KBM-7 (cell line): ENCODE measurements around the gene SLC7A1.

Experiments used
- DNase-seq: peaks from one replicate; pipeline ENCODE4 v3.0.0-alpha.2; 2015
- in situ Hi-C: fragments of 300-500 bp; cut with MboI; formaldehyde crosslinking; loops from 2 replicates; pipeline ENCODE4 v1.14.3; 2020; ENCODE audit warnings: low sequenced_read_pairs, low pct_unique_long_range_greater_than_20kb, mixed read lengths

Gene SLC7A1

DNA sequence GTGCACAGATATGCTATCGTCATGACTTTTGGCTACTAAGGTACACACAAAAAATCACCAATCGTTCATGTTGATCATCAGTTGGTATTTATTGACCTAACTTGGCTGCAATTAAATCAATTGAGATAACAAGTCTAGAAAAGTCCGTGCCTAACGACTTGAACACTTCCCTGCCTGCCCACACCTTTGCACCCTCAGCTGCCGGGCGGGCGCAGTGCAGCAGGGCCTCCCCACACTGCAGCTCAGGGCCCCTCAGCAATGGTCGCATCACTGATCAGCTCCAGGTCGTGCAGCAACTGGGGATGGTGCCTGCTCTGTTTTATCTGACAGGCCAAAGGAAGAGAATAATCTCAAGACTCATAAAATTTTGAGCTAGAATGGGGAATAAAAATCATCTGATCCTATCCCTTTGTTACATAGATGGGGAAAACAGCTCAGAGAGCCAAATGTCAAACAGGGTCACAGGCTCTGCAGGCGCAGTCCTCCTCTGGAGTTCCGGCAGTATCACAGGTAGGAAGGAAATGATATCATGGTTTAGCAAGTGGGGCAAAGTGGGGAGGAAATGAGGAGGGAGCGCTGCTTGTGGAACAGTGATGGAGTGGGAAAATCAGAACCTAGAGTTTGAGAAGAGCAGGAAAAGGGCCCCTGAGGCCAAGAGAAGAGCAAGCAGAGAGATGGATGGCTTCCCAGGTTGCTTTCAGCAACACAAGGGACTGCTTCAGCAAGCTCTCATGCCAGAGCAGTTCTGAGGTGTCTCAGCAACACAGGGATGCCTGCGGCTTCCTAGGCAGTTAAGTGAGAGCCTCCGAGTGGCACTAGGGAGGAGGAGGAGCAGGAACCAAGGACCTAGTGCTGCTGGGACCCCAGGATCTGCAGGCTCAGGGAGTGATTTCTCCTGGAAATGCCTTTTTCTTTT is 57.5 kb downstream of the SLC7A1 start:
- no peak for DNase-seq
- in situ Hi-C loops = no loop called here

DNA sequence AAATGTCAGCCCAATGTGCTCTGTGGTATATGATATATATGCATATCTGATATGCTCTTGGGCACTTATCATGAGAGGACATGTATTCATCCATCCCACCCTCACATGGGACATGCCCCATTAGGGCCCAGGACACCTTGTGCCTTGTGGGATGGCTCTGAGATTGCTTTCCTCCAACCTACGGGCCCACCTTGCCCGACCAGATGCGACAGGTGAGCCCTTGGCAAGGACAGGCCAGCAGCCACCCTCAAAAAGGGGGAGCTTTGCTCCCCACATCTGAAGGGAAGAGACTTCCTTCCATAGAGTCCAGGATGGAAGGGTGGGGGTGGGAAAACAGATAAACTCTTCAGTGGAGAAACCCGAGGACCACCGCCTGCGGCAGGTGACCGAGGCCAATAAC is 58.6 kb downstream of the SLC7A1 start:
- DNase-seq = no peak
- in situ Hi-C loops = no loop called here

DNA sequence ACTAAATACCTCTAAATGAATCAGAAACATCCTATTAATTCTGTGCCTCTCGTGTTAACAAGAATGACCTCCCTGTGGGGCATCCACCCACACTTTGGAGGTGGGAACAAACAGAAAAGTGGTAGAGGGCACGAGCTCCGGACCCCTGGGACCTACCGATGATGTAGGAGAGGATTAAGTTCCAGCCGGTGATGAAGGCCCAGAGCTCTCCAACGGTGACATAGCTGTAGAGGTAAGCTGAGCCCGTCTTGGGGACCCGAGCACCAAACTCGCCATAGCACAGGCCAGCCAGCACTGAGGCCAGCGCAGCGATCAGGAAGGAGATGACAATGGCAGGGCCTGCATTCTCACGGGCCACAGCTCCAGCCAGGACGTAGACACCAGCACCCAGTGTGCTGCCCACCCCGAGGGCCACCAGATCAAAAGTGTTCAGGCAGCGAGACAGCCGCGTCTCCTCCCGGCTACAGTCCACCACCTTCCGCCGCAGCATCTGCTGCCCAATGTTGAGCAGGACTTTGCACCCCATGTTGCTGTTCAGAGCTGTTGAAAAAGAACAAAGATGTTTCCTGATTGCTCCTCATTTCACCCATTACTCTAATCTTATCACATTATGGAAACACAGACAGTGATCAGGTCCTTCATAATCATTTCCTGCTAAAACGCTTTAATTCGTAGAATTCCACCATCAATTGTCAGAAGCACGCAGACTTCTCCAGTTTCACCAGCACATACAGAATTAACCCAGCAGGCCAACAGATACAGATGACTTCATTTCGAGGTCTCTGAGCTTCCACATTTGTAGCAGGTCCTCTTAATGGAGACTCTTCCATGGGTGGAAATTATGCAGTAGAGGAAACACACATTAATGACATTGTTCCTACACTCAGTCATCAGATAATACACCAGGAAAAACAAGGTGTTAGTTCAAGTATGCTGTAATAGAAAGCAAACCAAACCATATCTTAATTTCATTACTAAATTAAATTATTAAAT is 59.5 kb downstream of the SLC7A1 start:
- DNase-seq = no peak
- in situ Hi-C loops = no loop called here

DNA sequence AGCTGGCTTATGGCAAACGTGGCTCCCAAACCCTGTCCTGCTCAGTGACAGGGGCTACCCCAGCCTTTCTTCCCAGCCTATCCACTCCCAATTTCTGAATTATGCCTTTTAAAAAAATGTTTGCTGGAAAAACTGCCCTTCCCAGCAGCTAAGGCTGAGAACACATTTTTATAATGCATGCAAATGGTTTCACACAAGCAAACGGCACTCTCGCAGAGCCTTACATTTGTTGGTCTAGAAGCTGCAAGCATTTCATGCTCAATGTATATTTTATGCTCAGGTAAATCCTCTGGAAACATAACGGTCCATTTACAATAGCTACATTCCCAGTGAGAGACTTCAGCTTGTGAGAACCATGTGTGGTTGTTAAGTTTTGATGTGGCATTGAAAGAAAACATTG is 61.4 kb downstream of the SLC7A1 start:
- in situ Hi-C loops = no loop called here
- DNase-seq = no peak

DNA sequence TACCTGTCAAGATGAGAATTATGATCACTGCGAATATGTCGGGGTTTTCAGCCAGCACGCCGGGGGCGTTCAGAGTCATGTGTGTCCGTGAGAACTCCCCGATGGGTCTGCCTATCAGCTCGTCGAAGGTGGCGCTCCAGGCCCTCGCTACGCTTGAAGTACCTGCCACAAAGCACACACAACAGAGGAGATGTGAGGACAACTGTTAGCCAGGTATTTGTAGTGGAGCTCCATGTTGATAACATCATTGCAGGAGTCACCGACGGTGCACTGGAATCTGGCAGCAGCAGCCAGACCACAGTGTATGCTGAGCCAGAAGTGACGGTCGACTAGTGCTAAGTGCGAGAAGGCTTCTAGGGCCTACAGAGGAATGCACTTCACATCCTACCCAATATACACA is 62.7 kb downstream of the SLC7A1 start:
- no peak for DNase-seq
- in situ Hi-C loops = no loop called here

DNA sequence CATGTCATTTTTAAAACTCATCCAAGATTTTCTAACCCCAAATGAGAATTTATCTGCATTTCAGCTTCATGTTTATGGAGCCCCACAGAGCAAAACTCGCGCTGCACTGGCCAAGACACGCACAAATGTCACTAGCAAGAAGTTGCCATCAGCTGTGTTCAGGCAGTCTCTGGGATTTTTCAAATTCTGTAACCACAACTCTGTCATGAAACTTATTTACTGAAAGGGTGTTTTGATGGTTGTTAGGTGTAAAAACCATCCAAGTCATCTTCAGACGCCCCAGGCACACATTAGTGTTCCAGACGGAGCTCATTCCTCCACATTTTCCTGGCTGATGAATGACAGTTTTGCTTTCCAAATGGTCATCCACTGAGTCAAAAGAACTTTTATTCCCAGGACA is 63.4 kb downstream of the SLC7A1 start:
- in situ Hi-C loops = no loop called here

DNA sequence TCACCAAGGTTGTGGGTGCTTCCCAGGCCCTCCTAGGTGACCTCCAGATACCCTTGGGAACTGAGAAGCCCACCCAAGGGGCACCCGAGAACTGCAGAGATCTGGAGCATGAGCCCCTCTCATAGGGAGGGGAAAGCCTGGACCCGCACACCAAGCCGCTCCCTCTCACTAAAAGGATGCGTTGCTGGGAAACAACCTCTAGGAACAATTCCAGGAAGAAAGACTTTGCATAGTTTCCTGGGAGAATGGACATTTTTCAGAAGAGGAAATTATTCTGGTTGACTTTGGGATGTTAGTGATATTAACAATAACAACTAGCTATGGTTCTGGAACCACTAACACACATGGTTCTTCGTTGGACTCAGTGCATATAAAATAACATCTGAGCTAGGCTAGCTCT is 64.6 kb downstream of the SLC7A1 start:
- in situ Hi-C loops = no loop called here
- DNase-seq = no peak

More for the DNA sequence above, 63.4 kb downstream of the SLC7A1 start:
- no peak for DNase-seq

DNA sequence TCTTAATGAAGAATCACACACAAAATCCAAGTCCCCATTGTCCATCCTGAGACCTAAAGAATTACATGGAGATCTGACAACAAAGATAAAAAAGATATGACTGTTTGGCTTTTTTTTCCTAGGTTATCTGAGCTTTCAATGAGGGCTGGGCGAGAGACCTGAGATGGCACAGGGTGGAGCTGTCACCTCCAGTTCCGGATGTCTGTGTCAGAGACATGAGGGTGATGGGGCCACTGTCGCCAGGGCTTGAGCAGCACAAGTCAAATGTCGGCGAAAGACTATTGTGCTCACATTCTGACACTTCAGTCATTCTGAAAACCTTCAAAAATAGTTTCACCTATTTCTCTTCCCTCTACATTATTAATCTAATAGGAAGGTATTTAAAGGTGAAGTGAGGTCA is 65.7 kb downstream of the SLC7A1 start:
- in situ Hi-C loops = no loop called here
- no peak for DNase-seq

DNA sequence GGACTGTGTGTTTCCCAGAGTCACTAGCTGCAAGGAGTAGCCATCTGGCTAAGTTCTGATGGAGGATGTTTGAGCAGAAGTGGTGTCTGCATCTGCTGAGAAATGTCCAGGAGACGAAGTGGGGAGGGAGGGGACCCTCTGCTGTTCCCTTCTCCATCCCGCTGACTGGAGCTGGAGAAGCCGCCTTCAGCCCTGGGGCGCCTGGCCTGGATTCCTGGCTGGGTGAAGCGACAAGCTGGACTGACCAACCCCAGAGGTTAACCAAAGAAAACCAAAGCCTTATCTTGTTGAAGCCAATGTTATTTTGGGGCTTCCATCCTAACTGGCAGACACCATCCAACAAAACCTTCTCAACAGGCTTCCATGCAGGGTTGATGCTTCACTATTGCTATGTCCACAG is 67.6 kb downstream of the SLC7A1 start:
- no peak for DNase-seq
- in situ Hi-C loops = no loop called here

DNA sequence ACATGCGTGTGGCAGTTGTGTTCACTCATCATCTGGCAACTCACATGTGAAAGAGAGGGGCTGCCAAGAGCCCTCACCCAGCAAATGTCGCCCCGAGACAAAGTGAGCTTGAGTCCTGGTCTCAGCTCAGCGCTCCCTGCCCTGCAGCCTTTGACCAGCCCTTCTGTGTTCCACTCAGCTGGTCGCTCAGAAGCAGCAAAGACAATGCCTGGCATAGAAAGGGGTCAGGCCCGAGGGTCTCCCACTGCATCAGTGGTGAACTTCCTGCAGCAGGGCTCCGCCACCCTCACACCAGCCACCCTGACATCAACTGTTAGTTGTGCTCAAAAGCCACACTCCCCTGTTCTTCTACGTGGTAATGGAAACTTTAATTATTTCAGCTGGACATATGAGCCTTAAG is 68.0 kb downstream of the SLC7A1 start:
- in situ Hi-C loops = no loop called here
- no peak for DNase-seq

DNA sequence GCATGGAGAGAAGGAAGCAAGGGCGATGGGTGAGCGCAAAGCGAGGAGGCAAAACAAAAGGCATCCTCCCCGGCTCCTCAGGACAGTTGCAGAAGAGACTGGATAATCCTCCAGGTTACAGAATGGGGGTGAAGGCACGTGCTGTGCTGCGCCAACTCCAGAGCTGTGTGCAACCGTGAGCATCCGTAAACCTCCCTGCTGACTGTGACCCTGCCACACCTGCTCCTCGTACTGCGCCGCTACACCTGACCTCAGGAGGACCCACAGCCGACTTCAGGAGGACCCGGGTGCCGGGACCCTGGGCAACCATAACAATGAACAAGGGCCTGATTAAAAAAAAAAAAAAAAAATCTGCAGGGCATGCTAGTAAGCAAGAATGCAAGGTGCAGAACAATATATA is 68.7 kb downstream of the SLC7A1 start:
- in situ Hi-C loops = no loop called here
- DNase-seq = no peak

DNA sequence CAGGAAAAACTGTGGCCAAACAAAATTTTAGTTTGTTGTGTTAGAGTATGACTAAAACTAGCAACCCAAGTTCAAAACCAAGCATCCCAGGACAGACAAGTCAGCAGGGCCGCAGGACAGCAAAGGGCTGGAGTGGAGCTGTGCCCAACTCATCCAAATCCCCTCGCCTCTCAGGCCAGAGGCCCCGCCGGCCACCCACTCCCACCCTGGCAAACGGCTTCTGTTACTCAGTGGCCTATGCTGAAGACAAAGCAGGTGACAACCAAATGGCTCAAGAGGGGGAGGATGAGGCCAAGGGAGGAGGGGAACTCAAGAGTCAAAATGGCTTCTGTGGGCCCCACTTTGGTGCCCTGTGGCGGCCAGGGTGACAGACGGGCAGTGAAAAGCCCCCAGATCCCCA is 69.7 kb downstream of the SLC7A1 start:
- no peak for DNase-seq
- in situ Hi-C loops = no loop called here

DNA sequence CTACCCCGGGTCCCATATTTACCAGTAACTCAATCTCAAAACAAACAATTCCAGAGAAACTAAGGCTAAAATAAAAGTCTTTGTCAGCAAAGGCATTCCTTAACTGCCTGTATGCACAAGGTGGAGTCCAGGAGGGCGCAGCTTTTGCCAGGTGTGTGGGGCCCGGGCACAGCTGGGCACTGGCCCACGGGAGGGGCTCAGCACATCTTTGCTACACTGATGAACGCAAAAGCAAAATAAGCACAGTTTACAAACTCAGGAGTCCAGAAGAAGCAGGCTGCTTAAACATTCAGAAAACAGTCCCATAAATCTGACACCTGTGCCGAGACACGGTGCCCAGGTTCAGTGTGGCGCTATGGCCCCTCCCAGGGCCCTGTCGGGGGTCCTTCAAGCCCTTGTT is 70.8 kb downstream of the SLC7A1 start:
- in situ Hi-C loops = loop anchor here (25.0 kb wide), 1 partner anchor 188 kb away; no protein-coding TSS in a partner anchor
- DNase-seq = no peak

DNA sequence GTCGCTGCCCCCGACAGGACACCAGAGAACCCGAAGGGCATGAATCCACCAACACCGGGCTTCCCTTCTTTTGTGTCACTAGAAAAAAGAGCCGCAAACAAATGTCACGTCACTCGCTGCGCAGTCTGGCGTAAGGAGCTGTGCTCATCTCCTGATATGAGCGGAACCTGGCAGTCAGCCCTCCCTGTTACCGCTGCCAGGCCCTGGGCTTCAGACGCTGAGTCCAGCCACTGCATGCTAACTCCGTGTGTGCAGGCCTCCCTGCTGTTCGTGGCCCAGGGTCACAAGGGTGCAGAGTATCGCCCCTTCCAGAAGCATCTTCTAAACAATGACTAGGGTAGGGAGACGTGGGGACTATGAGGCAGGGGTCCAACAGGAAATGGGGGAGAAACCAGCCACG is 71.3 kb downstream of the SLC7A1 start:
- in situ Hi-C loops = loop anchor here (25.0 kb wide), 1 partner anchor 188 kb away; no protein-coding TSS in a partner anchor
- no peak for DNase-seq

DNA sequence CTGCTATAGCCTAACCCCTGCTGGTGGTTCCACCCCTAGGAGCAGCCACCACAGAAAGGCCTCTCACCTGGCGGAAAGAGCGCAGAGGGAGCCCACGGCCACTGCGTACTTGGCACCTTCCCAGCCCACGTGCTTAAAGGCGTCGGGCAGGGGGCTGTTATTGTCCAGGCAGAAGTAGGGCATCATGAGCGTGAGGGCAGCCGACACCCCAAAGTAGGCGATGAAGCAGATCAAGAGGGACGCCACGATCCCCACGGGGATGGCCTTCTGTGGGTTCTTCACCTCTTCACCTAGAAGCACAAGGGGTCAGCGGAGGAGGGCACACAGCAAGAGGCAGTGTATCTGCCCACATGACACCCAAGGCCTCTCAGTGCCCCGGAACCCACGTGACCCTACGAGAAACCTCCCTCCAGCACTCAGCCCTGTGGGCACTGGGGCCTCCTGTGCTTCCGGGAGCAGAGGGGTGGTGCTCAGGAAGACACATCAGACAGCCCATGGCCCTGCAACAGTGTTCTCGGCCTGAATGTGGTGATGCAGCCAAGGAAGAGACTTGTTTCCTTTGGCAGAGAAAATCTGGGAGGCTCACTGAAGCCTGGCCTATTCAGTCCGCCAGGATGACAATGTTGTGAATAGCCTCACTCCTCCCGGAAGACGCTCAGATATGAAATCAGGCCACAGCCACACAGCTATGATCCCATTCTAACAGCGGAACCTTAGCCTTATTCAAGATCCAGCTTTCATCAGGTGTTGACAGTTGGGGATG is 72.1 kb downstream of the SLC7A1 start:
- in situ Hi-C loops = loop anchor here (25.0 kb wide), 1 partner anchor 189 kb away; no protein-coding TSS in a partner anchor
- no peak for DNase-seq

DNA sequence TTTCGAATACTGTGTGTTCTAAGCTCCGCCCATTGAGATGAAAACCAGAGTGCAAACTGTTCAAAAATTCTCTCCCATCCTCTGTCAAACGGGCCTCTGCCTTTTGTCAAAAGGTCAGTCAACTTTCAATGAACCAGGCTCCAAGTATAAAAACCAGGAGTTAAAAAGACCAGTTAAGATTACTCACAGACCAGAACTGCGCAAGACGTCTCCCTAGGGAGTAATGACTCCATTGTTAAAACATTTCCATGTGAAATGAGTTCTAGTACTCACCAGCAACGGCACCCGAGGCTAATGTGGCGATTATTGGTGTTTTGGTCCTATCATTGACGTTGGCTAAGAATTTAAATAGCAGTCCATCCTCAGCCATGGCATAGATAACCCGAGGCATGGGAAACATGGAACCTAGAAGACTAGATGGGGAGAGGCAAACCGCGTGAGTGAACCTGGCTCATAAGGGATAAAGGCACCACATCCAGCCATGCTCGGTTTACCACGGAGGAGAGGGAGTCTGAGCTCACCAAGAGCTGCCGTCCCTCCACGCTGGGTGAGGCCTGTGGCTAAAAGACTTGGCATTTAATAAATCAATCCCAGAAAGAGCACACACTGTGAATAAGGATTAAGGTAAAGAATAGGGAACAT is 73.3 kb downstream of the SLC7A1 start:
- in situ Hi-C loops = loop anchor here (25.0 kb wide), 1 partner anchor 190 kb away; no protein-coding TSS in a partner anchor
- no peak for DNase-seq

DNA sequence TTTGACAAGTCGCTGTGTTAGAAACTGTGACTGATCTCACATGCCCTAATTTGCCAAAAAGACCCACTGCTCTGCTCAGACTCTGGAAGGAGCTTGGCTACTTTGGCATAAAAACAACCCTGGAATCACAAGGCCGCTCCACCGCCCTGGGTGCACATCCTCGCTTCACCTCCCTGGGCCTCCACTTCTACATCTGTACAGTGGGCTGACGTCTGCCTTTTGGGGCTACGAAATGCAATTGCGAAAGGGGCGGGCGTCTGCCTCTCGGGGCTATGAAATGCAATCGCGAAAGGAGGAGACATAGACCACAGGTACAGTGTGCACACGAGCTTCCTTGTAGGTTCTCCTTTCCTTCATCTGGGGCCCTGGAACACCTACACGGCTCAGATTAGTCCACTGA is 74.2 kb downstream of the SLC7A1 start:
- no peak for DNase-seq
- in situ Hi-C loops = loop anchor here (25.0 kb wide), 1 partner anchor 191 kb away; no protein-coding TSS in a partner anchor

DNA sequence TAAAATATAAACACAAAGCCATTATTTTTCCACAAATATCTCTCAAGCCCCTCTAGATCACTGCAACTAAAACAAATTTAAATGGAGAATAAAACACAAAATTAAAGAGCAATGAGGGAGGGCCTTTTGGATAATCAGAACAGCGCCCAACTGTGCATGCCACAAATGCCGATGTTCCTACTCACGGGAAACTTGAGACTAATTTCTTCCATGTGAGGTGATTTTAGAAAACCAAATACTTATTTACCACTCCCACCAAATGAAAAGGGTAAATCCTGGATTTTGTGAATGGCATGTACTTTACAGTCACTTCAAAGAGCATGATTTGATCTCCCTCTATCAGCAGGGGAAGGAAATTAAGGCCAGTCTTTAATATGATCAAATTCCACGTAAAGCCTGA is 74.8 kb downstream of the SLC7A1 start:
- DNase-seq = no peak
- in situ Hi-C loops = loop anchor here (25.0 kb wide), 1 partner anchor 192 kb away; no protein-coding TSS in a partner anchor
